ENCODE measurements around the gene MCC. TPM values are rescaled to one million over a fixed set of nuclear protein-coding genes. Genes with fewer than 3 reads are reported as not detected.

MCC gene
- total RNA-seq, 1 experiment from 2014 or later = 23.5 TPM

GRCh38 chr5:113280541-113280940 is 207.7 kb downstream of the MCC start (continued):
- TF ChIP-seq NR1H2 (CRISPR knock-in tag; IDR thresholded peaks at IDR 0.05) (no peak), FOXK1 (CRISPR knock-in tag; IDR thresholded peaks at IDR 0.05) (no peak), E2F4 (CRISPR knock-in tag; IDR thresholded peaks at IDR 0.05; ENCODE audit: borderline replicate concordance, low read depth) (no peak), AR (CRISPR knock-in tag; IDR thresholded peaks at IDR 0.05) (no peak)

- ChIA-PET CTCF (no interaction called here), POLR2A (no interaction called here)
- Mint-ChIP-seq H3K27me3 (ENCODE audit: low read depth) (no peaks in the 10 kb centered on the region), H3K4me3 (no peak overlapping the region), H3K27ac (no peak overlapping the region), H3K9me3 (no peaks in the 10 kb centered on the region), H3K36me3 (no peaks in the 10 kb centered on the region), H3K4me1 (peaks cover 74% of the 10 kb centered on the region)
- ATAC-seq = no peak
- no peak for TF ChIP-seq ZNF512 (CRISPR knock-in tag; IDR thresholded peaks at IDR 0.05; ENCODE audit: borderline replicate concordance)
- no peak for TF ChIP-seq ZSCAN18 (CRISPR knock-in tag; IDR thresholded peaks at IDR 0.05)
- no peak for TF ChIP-seq CBFB (CRISPR knock-in tag; IDR thresholded peaks at IDR 0.05; ENCODE audit: low read depth)
- no peak for TF ChIP-seq ZNF423 (CRISPR knock-in tag; IDR thresholded peaks at IDR 0.05)
- TF ChIP-seq ATF1 (CRISPR knock-in tag; IDR thresholded peaks at IDR 0.05) = no peak
- TF ChIP-seq ZNF281 (CRISPR knock-in tag; IDR thresholded peaks at IDR 0.05) = no peak
- no peak for TF ChIP-seq ZBTB43 (CRISPR knock-in tag; IDR thresholded peaks at IDR 0.05)
- no peak for DNase-seq (ENCODE audit: low spot score)
Observed at GRCh38 chr5:113278976-113279375, 209.3 kb downstream of the MCC start.

GRCh38 chr5:113276493-113276892 is 211.8 kb downstream of the MCC start:
- CTCF ChIA-PET = no interaction called here
- POLR2A ChIA-PET = no interaction called here
- peak overlapping the region; percentile 85 for H3K27ac Mint-ChIP-seq
- no peaks in the 10 kb centered on the region for H3K36me3 Mint-ChIP-seq
- ATAC-seq = no peak
- no peak for DNase-seq (ENCODE audit: low spot score)
- TF ChIP-seq AFF4 (CRISPR knock-in tag; IDR thresholded peaks at IDR 0.05; ENCODE audit: borderline replicate concordance) (no peak), ZNF121 (CRISPR knock-in tag; IDR thresholded peaks at IDR 0.05) (peak; percentile 87)
- H3K27me3 Mint-ChIP-seq (ENCODE audit: low read depth) = no peaks in the 10 kb centered on the region
- H3K4me3 Mint-ChIP-seq = no peak overlapping the region
- no peaks in the 10 kb centered on the region for H3K9me3 Mint-ChIP-seq
- peaks cover 76% of the 10 kb centered on the region for H3K4me1 Mint-ChIP-seq
